HG02884 (cell line): ENCODE data around the gene NRIP2.

ENCODE experiments used
- ATAC-seq: cut with Tn5 transposase; IDR thresholded peaks from one replicate; pipeline ENCODE4 v1.9.1; 2021; ENCODE audit warnings: mild to moderate bottlenecking, moderate library complexity; ENCODE audit not compliant: unreplicated experiment

NRIP2 gene

DNA sequence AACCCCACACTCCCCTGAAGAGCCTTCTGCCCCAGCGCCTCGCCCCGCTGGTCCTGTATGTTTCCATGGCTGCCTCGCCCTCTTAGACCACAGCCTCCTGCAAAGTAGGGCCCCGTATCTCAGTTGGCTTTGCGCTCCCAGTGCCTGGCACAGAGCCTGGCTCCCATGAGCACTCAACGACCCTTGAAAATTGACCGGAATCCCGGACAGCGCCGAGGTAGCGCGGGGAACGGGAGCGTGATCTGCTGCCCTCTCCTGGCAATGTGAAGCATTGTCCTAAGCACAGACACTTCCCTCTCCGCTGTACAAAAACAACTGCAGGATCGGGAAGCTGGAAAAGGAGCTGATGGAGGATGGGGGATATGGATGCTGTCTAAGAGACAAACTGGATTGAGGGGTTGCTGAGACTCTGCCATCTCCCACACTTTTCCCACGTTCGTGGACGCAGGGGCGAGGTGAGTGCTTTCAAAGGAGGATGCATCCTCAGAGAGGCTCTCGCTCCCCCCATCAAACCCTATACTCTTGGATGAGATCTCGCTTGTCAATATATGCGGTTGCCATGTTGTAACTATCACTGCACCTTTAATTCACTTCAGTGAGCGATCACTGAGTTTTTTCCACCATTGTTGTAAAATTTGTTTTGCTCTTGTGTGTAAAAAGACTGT, 50.8 kb downstream of the NRIP2 start:
- ATAC-seq, result no peak

DNA sequence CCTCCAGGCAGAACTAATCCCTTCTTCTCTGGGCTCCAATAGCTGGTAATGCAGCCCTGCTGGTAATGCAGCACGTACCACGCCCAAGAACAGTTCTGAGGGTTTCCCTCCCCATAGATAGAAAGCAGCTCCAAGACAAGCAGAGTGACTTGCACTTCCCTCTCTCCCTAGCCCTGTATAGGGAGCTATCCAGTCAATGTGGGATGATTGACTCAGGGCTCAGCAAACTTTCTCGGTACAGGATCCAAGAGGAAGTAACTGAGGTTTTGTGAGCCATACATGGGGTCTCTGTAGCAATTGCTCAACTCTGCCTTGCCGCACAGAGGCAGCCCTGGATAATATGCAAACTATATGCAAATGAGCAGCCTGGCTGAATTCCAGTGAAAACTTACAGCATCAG, 55.6 kb downstream of the NRIP2 start:
- no peak for ATAC-seq

DNA sequence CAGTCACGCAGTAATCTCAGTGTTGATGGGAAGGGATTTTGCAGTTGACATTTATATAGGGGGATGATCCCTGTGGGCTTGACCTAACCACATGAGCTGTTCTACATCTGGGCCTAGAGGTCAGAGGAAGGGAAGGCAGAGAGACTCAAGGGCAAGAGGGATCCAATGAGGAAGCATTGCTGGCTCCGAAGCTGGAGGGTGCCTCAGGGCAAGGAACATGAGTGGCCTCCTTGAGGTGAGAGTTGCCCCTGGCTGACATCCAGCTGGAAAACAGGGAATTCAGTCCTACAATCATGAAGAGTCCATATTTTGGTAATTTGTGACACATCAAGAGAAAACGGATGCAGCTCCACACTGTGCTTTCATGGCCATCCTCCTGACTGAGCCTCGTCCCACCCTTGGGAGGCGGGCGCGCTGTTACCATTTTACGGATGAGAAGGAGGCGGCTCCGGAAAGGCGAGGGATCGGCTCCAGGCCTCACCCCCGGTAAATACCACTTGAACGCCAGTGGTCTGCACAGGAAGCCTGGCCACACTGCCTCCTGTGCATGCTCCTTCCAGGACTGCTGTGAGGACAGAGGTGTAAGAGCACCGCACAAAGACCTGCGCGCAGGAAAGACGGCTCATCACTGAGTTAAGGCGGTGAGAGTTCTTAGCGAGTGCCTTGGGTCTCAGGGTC, 58.6 kb downstream of the NRIP2 start:
- no peak for ATAC-seq

GRCh38 chr12:2775431-2775830, 59.4 kb downstream of the NRIP2 start:
- ATAC-seq, result no peak
